ENCODE measurements around the gene CFAP53. TPM values are rescaled to one million over a fixed set of nuclear protein-coding genes. Genes with fewer than 3 reads are reported as not detected.

The CFAP53 gene
- total RNA-seq, 2 experiments from 2014 or later, result 0.37 to 0.44 TPM

GRCh38 chr18:50192995-50193795 is 73.1 kb downstream of the CFAP53 start:
- ATAC-seq (no peak), DNase-seq (no peak)
- ChIA-PET CTCF (interaction anchor here (0.6 to 1.1 kb wide), 3 partner anchors 9 to 148 kb away, joined by 3 read pairs; no protein-coding TSS in a partner anchor), POLR2A (no interaction called here)
- Mint-ChIP-seq H3K4me3 (no peak overlapping the region), H3K4me1 (peaks cover 24% of the 10 kb centered on the region), H3K27me3 (peaks cover 59% of the 10 kb centered on the region), H3K9me3 (ENCODE audit: low read depth) (no peaks in the 10 kb centered on the region), H3K36me3 (ENCODE audit: low read depth) (no peaks in the 10 kb centered on the region), H3K27ac (no peak overlapping the region)
- intact Hi-C loops (cut with DNase I, micrococcal nuclease), result loop anchor here (10.0 kb wide), 3 partner anchors 158 to 678 kb away; no protein-coding TSS in a partner anchor

- no peak for ATAC-seq
- ChIA-PET CTCF (interaction anchor here (1.9 kb wide), 1 partner anchor 13 kb away, joined by 6 read pairs; no protein-coding TSS in a partner anchor), POLR2A (no interaction called here)
These were observed 75.4 kb downstream of the CFAP53 start for GRCh38 chr18:50190926-50191325.

GRCh38 chr18:50190236-50190635 is 76.1 kb downstream of the CFAP53 start:
- DNase-seq (peak; percentile 30), ATAC-seq (peak; percentile 67)
- CTCF ChIA-PET, result interaction anchor here (1.9 to 4.6 kb wide), 2 partner anchors 12 to 14 kb away, joined by 6 to 21 read pairs; no protein-coding TSS in a partner anchor

More at GRCh38 chr18:50190926-50191325, 75.4 kb downstream of the CFAP53 start:
- no peak overlapping the region for H3K27ac Mint-ChIP-seq
- intact Hi-C loops (cut with DNase I, micrococcal nuclease), result loop anchor here (10.0 kb wide), 3 partner anchors 156 to 676 kb away; no protein-coding TSS in a partner anchor
- DNase-seq, result no peak
- no peaks in the 10 kb centered on the region for H3K9me3 Mint-ChIP-seq (ENCODE audit: low read depth)
- H3K36me3 Mint-ChIP-seq (ENCODE audit: low read depth), result no peaks in the 10 kb centered on the region
- H3K27me3 Mint-ChIP-seq, result peaks cover 44% of the 10 kb centered on the region
- peaks cover 24% of the 10 kb centered on the region for H3K4me1 Mint-ChIP-seq
- H3K4me3 Mint-ChIP-seq, result no peak overlapping the region

GRCh38 chr18:50189160-50189559 is 77.1 kb downstream of the CFAP53 start:
- Mint-ChIP-seq H3K4me1 (peaks cover 22% of the 10 kb centered on the region), H3K4me3 (no peak overlapping the region), H3K36me3 (ENCODE audit: low read depth) (no peaks in the 10 kb centered on the region), H3K27me3 (peaks cover 39% of the 10 kb centered on the region), H3K27ac (no peak overlapping the region), H3K9me3 (ENCODE audit: low read depth) (no peaks in the 10 kb centered on the region)
- POLR2A ChIA-PET, result no interaction called here
- DNase-seq, result no peak
- peak; percentile 70 for ATAC-seq
- intact Hi-C loops (cut with DNase I, micrococcal nuclease), result no loop called here
- CTCF ChIA-PET, result interaction anchor here (1.2 to 4.6 kb wide), 2 partner anchors 13 to 168 kb away, joined by 4 to 21 read pairs; no protein-coding TSS in a partner anchor

More at GRCh38 chr18:50190236-50190635, 76.1 kb downstream of the CFAP53 start:
- Mint-ChIP-seq H3K9me3 (ENCODE audit: low read depth) (no peaks in the 10 kb centered on the region), H3K4me3 (no peak overlapping the region), H3K27me3 (peaks cover 38% of the 10 kb centered on the region), H3K4me1 (peaks cover 22% of the 10 kb centered on the region), H3K27ac (no peak overlapping the region), H3K36me3 (ENCODE audit: low read depth) (no peaks in the 10 kb centered on the region)
- intact Hi-C loops (cut with DNase I, micrococcal nuclease), result loop anchor here (10.0 kb wide), 3 partner anchors 155 to 675 kb away; no protein-coding TSS in a partner anchor
- POLR2A ChIA-PET, result no interaction called here

- H3K27ac Mint-ChIP-seq, result no peak overlapping the region
- ChIA-PET POLR2A (no interaction called here), CTCF (interaction anchor here (1.2 to 4.6 kb wide), 2 partner anchors 14 to 168 kb away, joined by 4 to 21 read pairs; no protein-coding TSS in a partner anchor)
- no peak overlapping the region for H3K4me3 Mint-ChIP-seq
- H3K9me3 Mint-ChIP-seq (ENCODE audit: low read depth), result no peaks in the 10 kb centered on the region
- intact Hi-C loops (cut with DNase I, micrococcal nuclease), result no loop called here
- DNase-seq, result no peak
- peaks cover 37% of the 10 kb centered on the region for H3K27me3 Mint-ChIP-seq
- no peak for ATAC-seq
- no peaks in the 10 kb centered on the region for H3K36me3 Mint-ChIP-seq (ENCODE audit: low read depth)
- H3K4me1 Mint-ChIP-seq, result peaks cover 18% of the 10 kb centered on the region
These were observed 77.6 kb downstream of the CFAP53 start for GRCh38 chr18:50188652-50189051.

GRCh38 chr18:50187659-50188058 is 78.6 kb downstream of the CFAP53 start:
- intact Hi-C loops (cut with DNase I, micrococcal nuclease), result no loop called here
- ATAC-seq (no peak), DNase-seq (no peak)
- CTCF ChIA-PET, result interaction anchor here (2.0 to 4.6 kb wide), 2 partner anchors 8 to 15 kb away, joined by 7 to 21 read pairs; partner anchors contain the start of gene MYO5B
- Mint-ChIP-seq H3K36me3 (ENCODE audit: low read depth) (no peaks in the 10 kb centered on the region), H3K4me1 (peaks cover 18% of the 10 kb centered on the region), H3K9me3 (ENCODE audit: low read depth) (no peaks in the 10 kb centered on the region), H3K4me3 (no peak overlapping the region), H3K27me3 (peaks cover 30% of the 10 kb centered on the region), H3K27ac (no peak overlapping the region)
- POLR2A ChIA-PET, result no interaction called here

- Mint-ChIP-seq H3K36me3 (ENCODE audit: low read depth) (no peaks in the 10 kb centered on the region), H3K4me3 (no peak overlapping the region), H3K9me3 (ENCODE audit: low read depth) (no peaks in the 10 kb centered on the region), H3K27me3 (peaks cover 26% of the 10 kb centered on the region), H3K27ac (no peak overlapping the region), H3K4me1 (peaks cover 18% of the 10 kb centered on the region)
- ChIA-PET POLR2A (no interaction called here), CTCF (interaction anchor here (2.0 to 4.6 kb wide), 2 partner anchors 9 to 16 kb away, joined by 7 to 21 read pairs; partner anchors contain the start of gene MYO5B)
- ATAC-seq (no peak), DNase-seq (no peak)
- intact Hi-C loops (cut with DNase I, micrococcal nuclease), result no loop called here
These were observed 79.9 kb downstream of the CFAP53 start for GRCh38 chr18:50186385-50186784.

- Mint-ChIP-seq H3K9me3 (ENCODE audit: low read depth) (no peaks in the 10 kb centered on the region), H3K4me3 (no peak overlapping the region), H3K27ac (no peak overlapping the region), H3K36me3 (ENCODE audit: low read depth) (no peaks in the 10 kb centered on the region), H3K4me1 (no peaks in the 10 kb centered on the region), H3K27me3 (peaks cover 10% of the 10 kb centered on the region)
- ATAC-seq (no peak), DNase-seq (peak; percentile 25)
- ChIA-PET CTCF (no interaction called here), POLR2A (no interaction called here)
- intact Hi-C loops (cut with DNase I, micrococcal nuclease), result no loop called here
These were observed 82.7 kb downstream of the CFAP53 start for GRCh38 chr18:50183556-50183955.

- Mint-ChIP-seq H3K4me3 (no peak overlapping the region), H3K36me3 (ENCODE audit: low read depth) (no peaks in the 10 kb centered on the region), H3K27ac (no peak overlapping the region), H3K4me1 (no peaks in the 10 kb centered on the region), H3K9me3 (ENCODE audit: low read depth) (no peaks in the 10 kb centered on the region), H3K27me3 (peaks cover 15% of the 10 kb centered on the region)
- no peak for ATAC-seq
- ChIA-PET CTCF (no interaction called here), POLR2A (no interaction called here)
- DNase-seq, result no peak
- intact Hi-C loops (cut with DNase I, micrococcal nuclease), result no loop called here
These were observed 83.8 kb downstream of the CFAP53 start for GRCh38 chr18:50182511-50182910.

GRCh38 chr18:50181590-50181989 is 84.7 kb downstream of the CFAP53 start:
- POLR2A ChIA-PET, result no interaction called here
- no peak overlapping the region for H3K4me3 Mint-ChIP-seq
- peaks cover 17% of the 10 kb centered on the region for H3K27me3 Mint-ChIP-seq
- CTCF ChIA-PET, result no interaction called here
- DNase-seq, result no peak
- H3K9me3 Mint-ChIP-seq (ENCODE audit: low read depth), result no peaks in the 10 kb centered on the region
- H3K36me3 Mint-ChIP-seq (ENCODE audit: low read depth), result no peaks in the 10 kb centered on the region
- H3K4me1 Mint-ChIP-seq, result no peaks in the 10 kb centered on the region
- no peak for ATAC-seq
- no peak overlapping the region for H3K27ac Mint-ChIP-seq
- intact Hi-C loops (cut with DNase I, micrococcal nuclease), result no loop called here

GRCh38 chr18:50179465-50179864 is 86.8 kb downstream of the CFAP53 start:
- Mint-ChIP-seq H3K27ac (no peak overlapping the region), H3K4me3 (no peak overlapping the region), H3K9me3 (ENCODE audit: low read depth) (no peaks in the 10 kb centered on the region), H3K4me1 (no peaks in the 10 kb centered on the region), H3K27me3 (peaks cover 22% of the 10 kb centered on the region), H3K36me3 (ENCODE audit: low read depth) (no peaks in the 10 kb centered on the region)
- DNase-seq (no peak), ATAC-seq (no peak)
- CTCF ChIA-PET, result interaction anchor here (0.5 kb wide), 1 partner anchor 463 kb away, joined by 3 read pairs; no protein-coding TSS in a partner anchor
- intact Hi-C loops (cut with DNase I, micrococcal nuclease), result no loop called here
- POLR2A ChIA-PET, result no interaction called here
